K562 (cell line): ENCODE data around the gene DYNLT2B. TPM values are rescaled to one million over a fixed set of nuclear protein-coding genes. Genes with fewer than 3 reads are reported as not detected.
A peak's percentile ranks its signal among the peaks of the same experiment; 100 is the strongest.
"Not testable (repeated sequence)": the region's sequence is repeated elsewhere in the genome, so short reads cannot be mapped to it uniquely, and the experiment has no call there.

Experiments used
- ATAC-seq: fragments of 200-7000 bp; cut with Tn5 transposase; 3 replicates; pipeline ENCODE4 v1.9.1; 2020; ENCODE audit warnings: moderate library complexity
- BruUV-seq: library from RNA; stranded (reverse); fragments of 400-500 nt; replicated peaks from 2 replicates; lab custom pipeline; 2021; lab: Mats Ljungman, UMichigan
- CTCF ChIA-PET: fragments of 300-600 bp; formaldehyde crosslinking; extraction: SDS; loops from one replicate; lab custom pipeline; 2021; ENCODE audit warnings: low intra/inter-chr PET ratio; lab: Yijun Ruan, JAX
- POLR2A ChIA-PET: fragments of 300-600, 350-650 bp; sonication (Branson Sonifier 250); formaldehyde crosslinking; extraction: SDS; loops from one replicate; lab custom pipeline; 2021; ENCODE audit warnings: antibody characterized with exemption, inconsistent platforms; lab: Yijun Ruan, JAX
- DNase-seq, 4 experiments: peaks; one replicate each; pipeline versions ENCODE4 v3.0.0 to v3.0.0-alpha.2; 2011 to 2018; ENCODE audit warnings: low spot score in 3 of 4, mixed read lengths in 3 of 4; ENCODE audit errors: extremely low read depth in 1 of 4
- FAIRE-seq: peaks from 2 replicates; lab custom pipeline; 2011; peaks lifted over from hg19 to GRCh38; lab: Jason Lieb, UNC
- H2AFZ ChIP-seq: 2 replicates; pipeline ENCODE4 v1.6.0; 2011; ENCODE audit warnings: low read depth, low read length, control low read depth, inconsistent platforms
- H3K27ac ChIP-seq: fragments of 200-600 bp; 3 replicates; pipeline ENCODE4 v1.8.0; 2011; ENCODE audit warnings: low read depth, mild to moderate bottlenecking, control low read depth, inconsistent platforms, low read length, moderate library complexity, mixed read lengths; ENCODE audit errors: extremely low read depth
- H3K27me3 ChIP-seq, 2 experiments: fragments of 300-600 bp in 1 of 2; 2 replicates in 1 of 2; 3 replicates in 1 of 2; pipeline versions ENCODE4 v1.6.0 to v1.8.0; 2011; ENCODE audit warnings: inconsistent platforms in 2 of 2, low read length in 2 of 2, mild to moderate bottlenecking in 1 of 2, mixed read lengths in 1 of 2, moderate library complexity in 1 of 2; ENCODE audit not compliant: control insufficient read depth in 2 of 2, insufficient read depth in 2 of 2
- H3K36me3 ChIP-seq: fragments of 300-600 bp; 3 replicates; pipeline ENCODE4 v1.8.0; 2011; ENCODE audit warnings: mild to moderate bottlenecking, low read length, inconsistent platforms; ENCODE audit not compliant: control insufficient read depth, insufficient read depth
- H3K4me1 ChIP-seq, 2 experiments: fragments of 200-600 bp in 1 of 2; replicated peaks in 1 of 2; 2 replicates in 1 of 2; 3 replicates in 1 of 2; pipeline versions ENCODE4 v1.5.1 to v1.8.0; 2011; ENCODE audit warnings: inconsistent platforms in 2 of 2, low read length in 2 of 2, mild to moderate bottlenecking in 1 of 2, mixed read lengths in 1 of 2, moderate library complexity in 1 of 2; ENCODE audit not compliant: control insufficient read depth in 2 of 2, insufficient read depth in 2 of 2
- H3K4me2 ChIP-seq: 2 replicates; pipeline ENCODE4 v1.6.1; 2011; ENCODE audit warnings: low read length, control low read depth, inconsistent platforms, mixed read lengths; ENCODE audit not compliant: insufficient read depth
- H3K4me3 ChIP-seq: fragments of 200-600 bp; sonication (generic), shearing (Covaris generic); 2 replicates; pipeline ENCODE4 v1.5.1; 2016; ENCODE audit warnings: control low read depth, inconsistent platforms
- H3K79me2 ChIP-seq: fragments of 200-600 bp; 3 replicates; pipeline ENCODE4 v1.8.0; 2011; ENCODE audit warnings: low read length, inconsistent platforms; ENCODE audit not compliant: control insufficient read depth, insufficient read depth
- H3K9ac ChIP-seq, 2 experiments: 2 replicates each; pipeline versions ENCODE4 v1.6.0 to v1.6.1; 2011; ENCODE audit warnings: low read depth in 2 of 2, low read length in 2 of 2, control low read depth in 1 of 2, inconsistent platforms in 1 of 2, mild to moderate bottlenecking in 1 of 2, mixed read lengths in 1 of 2; ENCODE audit not compliant: insufficient read depth in 1 of 2
- H3K9me1 ChIP-seq: one replicate; pipeline ENCODE4 v1.6.0; 2011; ENCODE audit warnings: inconsistent platforms, mild to moderate bottlenecking, low read length, moderate library complexity; ENCODE audit not compliant: control insufficient read depth, insufficient read depth
- H3K9me3 ChIP-seq: replicated peaks from 2 replicates; pipeline ENCODE4 v1.5.1; 2011; ENCODE audit warnings: low read depth, low read length, inconsistent platforms; ENCODE audit not compliant: control insufficient read depth, insufficient read depth
- H4K20me1 ChIP-seq: replicated peaks from 2 replicates; pipeline ENCODE4 v1.6.1; 2011; ENCODE audit warnings: low read length, inconsistent platforms, mixed read lengths; ENCODE audit not compliant: control insufficient read depth, insufficient read depth
- CXXC5 ChIP-seq: fragments of 250-450 bp; sonication (Bioruptor Pico); IDR thresholded peaks from 2 replicates; pipeline ENCODE4 v1.8.0; 2022; ENCODE audit warnings: inconsistent platforms, mild to moderate bottlenecking, moderate library complexity
- DMBX1 ChIP-seq: fragments of 250-450 bp; sonication (Bioruptor Pico); IDR thresholded peaks from 2 replicates; pipeline ENCODE4 v1.8.0; 2022; ENCODE audit warnings: inconsistent platforms, mild to moderate bottlenecking, moderate library complexity, borderline replicate concordance
- PTRF ChIP-seq: fragments of 450-650 bp; IDR thresholded peaks from 2 replicates; pipeline ENCODE4 v1.6.1; 2016; ENCODE audit warnings: mild to moderate bottlenecking, missing genetic modification characterization, missing compliant biosample characterization
- PTTG1 ChIP-seq: fragments of 450-650 bp; IDR thresholded peaks from 2 replicates; pipeline ENCODE4 v1.6.1; 2016; ENCODE audit warnings: low read depth, mild to moderate bottlenecking, missing genetic modification characterization, missing compliant biosample characterization
- TEAD2 ChIP-seq: fragments of 450-650 bp; IDR thresholded peaks from 2 replicates; pipeline ENCODE4 v1.6.1; 2016; ENCODE audit warnings: missing genetic modification characterization, control low read depth, missing compliant biosample characterization
- WGBS: fragments of 100-300 bp; shearing (Covaris generic); methylation state at CpG from one replicate; pipeline ENCODE4 v1.1.6; 2016; ENCODE audit warnings: low coverage, mixed read lengths; ENCODE audit not compliant: insufficient coverage; ENCODE audit errors: missing lambda C conversion rate; 5-methylcytosine and 5-hydroxymethylcytosine counted together
- in situ Hi-C: fragments of 300-500 bp; cut with MboI; formaldehyde crosslinking; loops from 4 replicates; pipeline ENCODE4 v1.15.0; 2018; ENCODE audit warnings: inconsistent platforms, mixed read lengths
- intact Hi-C: fragments of 100-400 bp; cut with micrococcal nuclease; formaldehyde crosslinking; loops from 2 replicates; pipeline ENCODE4 v1.14.2; 2022
- polyA plus RNA-seq, 8 experiments: library from polyadenylated mRNA; depleted of rRNA in 4 of 8; stranded (reverse) in 5 of 8; unstranded in 3 of 8; fragments of >200 nt; fragmentation: Nextera tagmentation in 2 of 8; fragmentation: Illumina TruSeq in 1 of 8; extraction: Ambion mirVana in 2 of 8; extraction: Trizol in 1 of 8; gene quantifications; 2 replicates each; pipeline versions ENCODE4 v1.2.1 to v1.2.3, GENCODE V29; 2011 to 2014; ENCODE audit warnings: inconsistent platforms in 1 of 8, missing spikeins in 1 of 8
- total RNA-seq, 7 experiments: library from RNA; depleted of rRNA in 6 of 7; stranded (reverse); fragments of >200 nt in 6 of 7; fragmentation: Illumina TruSeq in 2 of 7; extraction: Trizol in 2 of 7; gene quantifications; 2 replicates each; pipeline versions ENCODE4 v1.2.1 to v1.2.3, GENCODE V29; 2011 to 2021; ENCODE audit warnings: low replicate concordance in 1 of 7
- TF ChIP-seq, protein P1 (sequence below): fragments of 450-650 bp; conservative IDR thresholded peaks from 2 replicates; pipeline ENCODE4 v1.6.1; 2016; ENCODE audit warnings: missing genetic modification characterization, low read depth, mild to moderate bottlenecking, missing compliant biosample characterization, moderate library complexity
- TF ChIP-seq, protein P2 (sequence below), 2 experiments: fragments of 250-450 bp in 1 of 2; fragments of 450-650 bp in 1 of 2; sonication (Bioruptor Pico) in 1 of 2; IDR thresholded peaks; 2 replicates each; pipeline versions ENCODE4 v1.6.1 to v1.8.0; 2016 to 2021; ENCODE audit warnings: mild to moderate bottlenecking in 2 of 2, moderate library complexity in 2 of 2, missing compliant biosample characterization in 1 of 2, missing genetic modification characterization in 1 of 2
- TF ChIP-seq, protein P3 (sequence below): fragments of 450-650 bp; IDR thresholded peaks from 2 replicates; pipeline ENCODE4 v1.6.1; 2016; ENCODE audit warnings: missing biosample characterization, missing genetic modification characterization
- TF ChIP-seq, protein P4 (sequence below): fragments of 200-800 bp; sonication (Bioruptor generic); IDR thresholded peaks from 2 replicates; pipeline ENCODE4 v1.6.1; 2016; ENCODE audit warnings: missing genetic modification characterization, missing compliant biosample characterization
- TF ChIP-seq, protein P5 (sequence below): fragments of 450-650 bp; conservative IDR thresholded peaks from 2 replicates; pipeline ENCODE4 v1.6.1; 2016; ENCODE audit warnings: missing genetic modification characterization, low read depth, mild to moderate bottlenecking, control low read depth, missing compliant biosample characterization

Gene DYNLT2B
- total and polyA plus RNA-seq, 9 of the 15 experiments (the other 6 are each of a cell fraction or from before 2014, with no cell fraction given), result 6.5 to 19.9 (median 8.7) TPM

DNA sequence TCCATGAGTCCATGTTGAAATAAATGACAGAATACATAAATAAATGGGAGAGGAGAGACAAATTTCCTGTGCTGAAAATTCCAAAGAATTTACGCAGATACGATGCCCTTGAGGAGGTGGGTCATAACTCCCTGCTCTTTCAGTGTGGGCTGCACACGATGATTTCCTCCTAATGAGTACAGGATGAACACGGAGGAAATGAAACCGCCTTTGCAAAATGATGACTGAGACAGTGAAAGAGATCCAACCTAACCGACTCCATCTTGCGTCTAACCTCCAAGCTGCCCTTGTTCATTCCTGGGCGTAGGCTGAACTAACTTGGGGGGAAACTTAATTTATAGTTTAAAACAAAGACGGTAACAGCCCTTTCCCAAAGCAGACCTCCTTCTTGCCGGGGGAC is 15.5 kb downstream of the DYNLT2B start:
- CTCF ChIA-PET, in situ Hi-C loops, H3K27ac ChIP-seq, H3K4me1 ChIP-seq, intact Hi-C loops, H3K27me3 ChIP-seq, H3K9ac ChIP-seq, BruUV-seq, FAIRE-seq, H3K79me2 ChIP-seq, H3K36me3 ChIP-seq, DNase-seq, H4K20me1 ChIP-seq, H3K9me3 ChIP-seq, H3K4me3 ChIP-seq, H3K9me1 ChIP-seq: not testable (repeated sequence)
- Histone ChIP-seq H2AFZ (peak overlapping the region; percentile 54; the same call in 1 of the 2 replicates), H3K4me2 (peak overlapping the region; percentile 47)
- POLR2A ChIA-PET, result interaction anchor here (0.5 to 1.7 kb wide), 4 partner anchors 13 to 17 kb away, joined by 3 to 4 read pairs (median 3); partner anchors contain the start of gene DYNLT2B
- ATAC-seq, result peak; percentile 49
- 58% methylated on average over 5 of the region's 10 CpGs for WGBS
- TF ChIP-seq DMBX1 (CRISPR knock-in tag), result peak; percentile 72; the same call in 1 of the 2 replicates
- TF ChIP-seq, protein P1, sequence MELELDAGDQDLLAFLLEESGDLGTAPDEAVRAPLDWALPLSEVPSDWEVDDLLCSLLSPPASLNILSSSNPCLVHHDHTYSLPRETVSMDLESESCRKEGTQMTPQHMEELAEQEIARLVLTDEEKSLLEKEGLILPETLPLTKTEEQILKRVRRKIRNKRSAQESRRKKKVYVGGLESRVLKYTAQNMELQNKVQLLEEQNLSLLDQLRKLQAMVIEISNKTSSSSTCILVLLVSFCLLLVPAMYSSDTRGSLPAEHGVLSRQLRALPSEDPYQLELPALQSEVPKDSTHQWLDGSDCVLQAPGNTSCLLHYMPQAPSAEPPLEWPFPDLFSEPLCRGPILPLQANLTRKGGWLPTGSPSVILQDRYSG, result peak; percentile 93
- TF ChIP-seq CXXC5 (CRISPR knock-in tag), result 0 out of 2 replicates have a peak, but pooled peaks have one; percentile 14
- TF ChIP-seq PTTG1 (tag), result peak; percentile 45; the same call in 1 of the 2 replicates
- TF ChIP-seq, protein P2, sequence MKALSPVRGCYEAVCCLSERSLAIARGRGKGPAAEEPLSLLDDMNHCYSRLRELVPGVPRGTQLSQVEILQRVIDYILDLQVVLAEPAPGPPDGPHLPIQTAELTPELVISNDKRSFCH (CRISPR knock-in tag; IDR thresholded peaks at IDR 0.05), result not testable (repeated sequence)
- TF ChIP-seq, protein P2 (tag; IDR thresholded peaks at IDR 0.05), result peak; percentile 50; the same call in 1 of the 2 replicates
- TF ChIP-seq, protein P3, sequence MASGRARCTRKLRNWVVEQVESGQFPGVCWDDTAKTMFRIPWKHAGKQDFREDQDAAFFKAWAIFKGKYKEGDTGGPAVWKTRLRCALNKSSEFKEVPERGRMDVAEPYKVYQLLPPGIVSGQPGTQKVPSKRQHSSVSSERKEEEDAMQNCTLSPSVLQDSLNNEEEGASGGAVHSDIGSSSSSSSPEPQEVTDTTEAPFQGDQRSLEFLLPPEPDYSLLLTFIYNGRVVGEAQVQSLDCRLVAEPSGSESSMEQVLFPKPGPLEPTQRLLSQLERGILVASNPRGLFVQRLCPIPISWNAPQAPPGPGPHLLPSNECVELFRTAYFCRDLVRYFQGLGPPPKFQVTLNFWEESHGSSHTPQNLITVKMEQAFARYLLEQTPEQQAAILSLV (tag), result 0 out of 2 replicates have a peak, but pooled peaks have one; percentile 56
- TF ChIP-seq PTRF, result peak; percentile 72
- peak; percentile 70 for TF ChIP-seq TEAD2
- TF ChIP-seq, protein P4, sequence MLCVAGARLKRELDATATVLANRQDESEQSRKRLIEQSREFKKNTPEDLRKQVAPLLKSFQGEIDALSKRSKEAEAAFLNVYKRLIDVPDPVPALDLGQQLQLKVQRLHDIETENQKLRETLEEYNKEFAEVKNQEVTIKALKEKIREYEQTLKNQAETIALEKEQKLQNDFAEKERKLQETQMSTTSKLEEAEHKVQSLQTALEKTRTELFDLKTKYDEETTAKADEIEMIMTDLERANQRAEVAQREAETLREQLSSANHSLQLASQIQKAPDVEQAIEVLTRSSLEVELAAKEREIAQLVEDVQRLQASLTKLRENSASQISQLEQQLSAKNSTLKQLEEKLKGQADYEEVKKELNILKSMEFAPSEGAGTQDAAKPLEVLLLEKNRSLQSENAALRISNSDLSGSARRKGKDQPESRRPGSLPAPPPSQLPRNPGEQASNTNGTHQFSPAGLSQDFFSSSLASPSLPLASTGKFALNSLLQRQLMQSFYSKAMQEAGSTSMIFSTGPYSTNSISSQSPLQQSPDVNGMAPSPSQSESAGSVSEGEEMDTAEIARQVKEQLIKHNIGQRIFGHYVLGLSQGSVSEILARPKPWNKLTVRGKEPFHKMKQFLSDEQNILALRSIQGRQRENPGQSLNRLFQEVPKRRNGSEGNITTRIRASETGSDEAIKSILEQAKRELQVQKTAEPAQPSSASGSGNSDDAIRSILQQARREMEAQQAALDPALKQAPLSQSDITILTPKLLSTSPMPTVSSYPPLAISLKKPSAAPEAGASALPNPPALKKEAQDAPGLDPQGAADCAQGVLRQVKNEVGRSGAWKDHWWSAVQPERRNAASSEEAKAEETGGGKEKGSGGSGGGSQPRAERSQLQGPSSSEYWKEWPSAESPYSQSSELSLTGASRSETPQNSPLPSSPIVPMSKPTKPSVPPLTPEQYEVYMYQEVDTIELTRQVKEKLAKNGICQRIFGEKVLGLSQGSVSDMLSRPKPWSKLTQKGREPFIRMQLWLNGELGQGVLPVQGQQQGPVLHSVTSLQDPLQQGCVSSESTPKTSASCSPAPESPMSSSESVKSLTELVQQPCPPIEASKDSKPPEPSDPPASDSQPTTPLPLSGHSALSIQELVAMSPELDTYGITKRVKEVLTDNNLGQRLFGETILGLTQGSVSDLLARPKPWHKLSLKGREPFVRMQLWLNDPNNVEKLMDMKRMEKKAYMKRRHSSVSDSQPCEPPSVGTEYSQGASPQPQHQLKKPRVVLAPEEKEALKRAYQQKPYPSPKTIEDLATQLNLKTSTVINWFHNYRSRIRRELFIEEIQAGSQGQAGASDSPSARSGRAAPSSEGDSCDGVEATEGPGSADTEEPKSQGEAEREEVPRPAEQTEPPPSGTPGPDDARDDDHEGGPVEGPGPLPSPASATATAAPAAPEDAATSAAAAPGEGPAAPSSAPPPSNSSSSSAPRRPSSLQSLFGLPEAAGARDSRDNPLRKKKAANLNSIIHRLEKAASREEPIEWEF (CRISPR knock-in tag), result peak; percentile 45; the same call in 1 of the 2 replicates
- TF ChIP-seq, protein P5, sequence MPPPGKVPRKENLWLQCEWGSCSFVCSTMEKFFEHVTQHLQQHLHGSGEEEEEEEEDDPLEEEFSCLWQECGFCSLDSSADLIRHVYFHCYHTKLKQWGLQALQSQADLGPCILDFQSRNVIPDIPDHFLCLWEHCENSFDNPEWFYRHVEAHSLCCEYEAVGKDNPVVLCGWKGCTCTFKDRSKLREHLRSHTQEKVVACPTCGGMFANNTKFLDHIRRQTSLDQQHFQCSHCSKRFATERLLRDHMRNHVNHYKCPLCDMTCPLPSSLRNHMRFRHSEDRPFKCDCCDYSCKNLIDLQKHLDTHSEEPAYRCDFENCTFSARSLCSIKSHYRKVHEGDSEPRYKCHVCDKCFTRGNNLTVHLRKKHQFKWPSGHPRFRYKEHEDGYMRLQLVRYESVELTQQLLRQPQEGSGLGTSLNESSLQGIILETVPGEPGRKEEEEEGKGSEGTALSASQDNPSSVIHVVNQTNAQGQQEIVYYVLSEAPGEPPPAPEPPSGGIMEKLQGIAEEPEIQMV, result peak; percentile 61; the same call in 1 of the 2 replicates
